Ovary (tissue), 9 donors: ENCODE measurements around the gene LANCL2. TPM values are rescaled to one million over a fixed set of nuclear protein-coding genes. Genes with fewer than 3 reads are reported as not detected.

Source experiments
- DNase-seq, 5 donors: peaks; one replicate each; pipeline ENCODE4 v3.0.0-alpha.2; 2019 to 2020
- H3K27ac ChIP-seq, 2 donors: fragments of 200-600 bp; one replicate each; pipeline versions ENCODE4 v1.5.1 to v1.8.0; 2019 to 2022
- H3K27me3 ChIP-seq: fragments of 200-600 bp; one replicate; pipeline ENCODE4 v1.8.0; 2022
- H3K36me3 ChIP-seq: fragments of 200-600 bp; sonication (generic); one replicate; pipeline ENCODE4 v1.5.1; 2019
- H3K4me1 ChIP-seq: one replicate; pipeline ENCODE4 v1.8.1; 2013; ENCODE audit warnings: mild to moderate bottlenecking, moderate library complexity; ENCODE audit not compliant: insufficient read depth
- H3K4me3 ChIP-seq: fragments of 200-600 bp; sonication (generic); one replicate; pipeline ENCODE4 v1.5.1; 2017
- H3K9me3 ChIP-seq, 2 donors: fragments of 200-600 bp in 1 of 2; sonication (generic) in 1 of 2; one replicate each; pipeline versions ENCODE4 v1.5.1 to v1.8.1; 2013 to 2019; ENCODE audit warnings: mild to moderate bottlenecking in 1 of 2, moderate library complexity in 1 of 2
- EP300 ChIP-seq: sonication (generic); formaldehyde crosslinking; IDR thresholded peaks from one replicate; pipeline ENCODE4 v1.6.1; 2017; ENCODE audit warnings: antibody characterized with exemption
- POLR2A ChIP-seq: fragments of 450-650 bp; IDR thresholded peaks from one replicate; pipeline ENCODE4 v1.6.1; 2017; ENCODE audit warnings: antibody characterized with exemption, mild to moderate bottlenecking, moderate library complexity
- WGBS, 3 donors: extraction: QIAGEN DNeasy Blood & Tissue Kit in 1 of 3; methylation state at CpG; one replicate each; pipeline versions ENCODE4 v1.1.5 to v1.1.7; 2013 to 2017; 5-methylcytosine and 5-hydroxymethylcytosine counted together
- intact Hi-C, 4 donors: fragments of 100-400 bp; cut with DNase I; formaldehyde crosslinking; loops; one replicate each; pipeline versions ENCODE4 v1.11.0 to v1.15.1; 2022 to 2023
- polyA plus RNA-seq, 2 donors: library from polyadenylated mRNA; stranded (reverse); fragments of 200-250 nt in 1 of 2; fragments of 350-450 nt in 1 of 2; fragmentation: Illumina TruSeq in 1 of 2; extraction: RNeasy Lipid Tissue Mini Kit (QIAGEN cat#74804) in 1 of 2; gene quantifications; one replicate each; pipeline ENCODE4 v1.2.3, GENCODE V29; 2013 to 2014
- total RNA-seq, 7 donors: library from RNA; depleted of rRNA in 2 of 7; stranded (reverse); fragments of >200 nt in 2 of 7; fragmentation: NEBNext Ultra II Directional in 3 of 7; extraction: Animal tissue kit (Norgen Biotek cat#: 25700) in 3 of 7; gene quantifications; one replicate each; pipeline versions ENCODE4 v1.1.0 to v1.2.4, GENCODE V29; 2016 to 2023
- TF ChIP-seq, protein P1 (sequence below), 3 donors: fragments of 450-650 bp in 2 of 3; fragments of 200-600 bp in 1 of 3; IDR thresholded peaks; one replicate each; pipeline versions ENCODE4 v1.5.1 to v1.8.0; 2016 to 2022; ENCODE audit warnings: antibody characterized with exemption in 3 of 3, mild to moderate bottlenecking in 1 of 3
- donor health status: DM: no; HTN: no; CAD: no; lungs with moderate emphysema.
- donor health status: DM: no; HTN: no; CAD: no.
- donor health status: Bipolar disorder and iron deficiency.
- donor health status: DM: yes; HTN: yes; CAD: no.
- donor health status: DM: no; HTN: no; CAD: no.
- donor health status: DM: yes; HTN: yes; CAD: no.

LANCL2 gene
- total and polyA plus RNA-seq, 9 donors, result 7.5 to 20.4 (median 16.8) TPM

DNA sequence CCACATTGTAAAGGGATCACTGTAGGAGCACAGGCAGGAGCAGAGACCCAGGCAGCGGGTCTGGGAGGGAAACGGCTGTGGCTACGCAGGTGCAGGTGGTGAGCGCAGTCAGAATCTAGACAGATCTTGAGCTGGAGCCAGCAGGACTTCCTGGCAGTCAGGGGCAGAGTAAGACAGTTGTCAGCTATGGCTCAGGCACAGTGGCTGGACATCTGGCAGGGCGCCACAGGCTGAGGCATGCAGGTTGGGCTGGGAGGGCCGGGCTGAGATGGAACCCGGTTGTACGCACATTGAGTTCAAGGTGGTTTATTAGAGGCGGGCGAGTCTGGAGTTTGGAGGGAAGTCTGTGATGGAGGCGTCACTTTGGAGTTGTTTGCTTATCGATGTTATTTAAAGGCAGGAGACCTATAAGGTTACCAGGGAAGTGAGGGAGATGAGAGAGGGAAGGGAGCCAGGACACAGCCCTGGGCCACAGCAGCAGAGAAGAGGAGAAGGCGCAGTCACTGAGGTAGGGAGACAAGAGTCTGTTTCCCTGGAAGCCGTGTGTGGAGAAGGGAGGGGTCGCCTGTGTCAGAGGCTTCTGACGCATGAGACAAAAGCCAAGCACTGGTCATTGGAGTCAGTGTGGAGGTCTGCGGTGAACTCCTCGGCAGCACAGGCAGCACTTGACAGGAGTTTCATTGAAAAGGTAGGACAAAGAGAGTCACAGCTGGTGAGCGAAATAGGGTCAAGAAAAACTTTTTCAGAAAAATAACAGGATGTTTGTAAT lies 73.8 kb downstream of the LANCL2 start:
- WGBS, 3 donors, result 68 to 73% (median 69%) methylated on average over 19 of the region's 19 CpGs
- Histone ChIP-seq H3K27ac (no peak overlapping the region), H3K9me3 (no peaks in the 10 kb centered on the region), H3K4me3 (no peak overlapping the region), H3K36me3 (no peaks in the 10 kb centered on the region), H3K27me3 (no peaks in the 10 kb centered on the region), H3K4me1 (no peaks in the 10 kb centered on the region)
- no peak for TF ChIP-seq POLR2A
- no peak for DNase-seq
- intact Hi-C loops, result no loop called here

DNA sequence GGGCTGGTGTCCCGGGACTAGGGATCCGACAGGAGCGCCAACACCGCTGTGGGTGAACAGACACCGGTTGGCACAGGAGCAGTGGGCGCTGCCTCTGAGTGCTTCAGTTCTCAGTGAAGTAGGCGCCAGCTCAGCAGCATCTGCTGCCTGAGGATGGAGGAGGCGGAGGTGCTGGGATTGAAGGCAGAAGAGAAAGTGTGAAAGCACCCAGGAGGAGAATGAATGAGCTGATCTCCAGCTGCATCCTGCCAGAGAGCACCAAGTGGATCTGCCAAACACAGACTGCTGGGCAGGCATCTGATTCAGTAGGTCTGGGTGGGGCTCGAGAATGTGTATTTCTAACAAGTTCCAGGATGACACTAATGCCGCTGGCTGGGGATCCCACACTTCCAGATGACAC lies 74.5 kb downstream of the LANCL2 start:
- H3K27me3 ChIP-seq, result no peaks in the 10 kb centered on the region
- no peaks in the 10 kb centered on the region for H3K36me3 ChIP-seq
- DNase-seq, result no peak
- H3K27ac ChIP-seq, result no peak overlapping the region
- WGBS, 3 donors, result 82 to 86% (median 82%) methylated on average over 10 of the region's 10 CpGs
- no peaks in the 10 kb centered on the region for H3K9me3 ChIP-seq
- no peak for TF ChIP-seq POLR2A
- TF ChIP-seq, protein P1, sequence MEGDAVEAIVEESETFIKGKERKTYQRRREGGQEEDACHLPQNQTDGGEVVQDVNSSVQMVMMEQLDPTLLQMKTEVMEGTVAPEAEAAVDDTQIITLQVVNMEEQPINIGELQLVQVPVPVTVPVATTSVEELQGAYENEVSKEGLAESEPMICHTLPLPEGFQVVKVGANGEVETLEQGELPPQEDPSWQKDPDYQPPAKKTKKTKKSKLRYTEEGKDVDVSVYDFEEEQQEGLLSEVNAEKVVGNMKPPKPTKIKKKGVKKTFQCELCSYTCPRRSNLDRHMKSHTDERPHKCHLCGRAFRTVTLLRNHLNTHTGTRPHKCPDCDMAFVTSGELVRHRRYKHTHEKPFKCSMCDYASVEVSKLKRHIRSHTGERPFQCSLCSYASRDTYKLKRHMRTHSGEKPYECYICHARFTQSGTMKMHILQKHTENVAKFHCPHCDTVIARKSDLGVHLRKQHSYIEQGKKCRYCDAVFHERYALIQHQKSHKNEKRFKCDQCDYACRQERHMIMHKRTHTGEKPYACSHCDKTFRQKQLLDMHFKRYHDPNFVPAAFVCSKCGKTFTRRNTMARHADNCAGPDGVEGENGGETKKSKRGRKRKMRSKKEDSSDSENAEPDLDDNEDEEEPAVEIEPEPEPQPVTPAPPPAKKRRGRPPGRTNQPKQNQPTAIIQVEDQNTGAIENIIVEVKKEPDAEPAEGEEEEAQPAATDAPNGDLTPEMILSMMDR (IDR thresholded peaks at IDR 0.05), result no peak
- TF ChIP-seq EP300, result no peak
- H3K4me1 ChIP-seq, result no peaks in the 10 kb centered on the region
- H3K4me3 ChIP-seq, result no peak overlapping the region
- intact Hi-C loops, result no loop called here

GRCh38 chr7:55440040-55440690 lies 75.0 kb downstream of the LANCL2 start:
- no peak for DNase-seq
- intact Hi-C loops, result no loop called here
- TF ChIP-seq POLR2A, result no peak
- TF ChIP-seq, protein P1 (IDR thresholded peaks at IDR 0.05), result no peak
- no peak for TF ChIP-seq EP300
- no peak overlapping the region for H3K4me3 ChIP-seq
- no peaks in the 10 kb centered on the region for H3K36me3 ChIP-seq
- H3K27ac ChIP-seq, result no peak overlapping the region
- 88% methylated on average over 13 of the region's 13 CpGs for WGBS, 3 donors
- no peaks in the 10 kb centered on the region for H3K4me1 ChIP-seq
- no peaks in the 10 kb centered on the region for H3K27me3 ChIP-seq
- H3K9me3 ChIP-seq, result no peaks in the 10 kb centered on the region

DNA sequence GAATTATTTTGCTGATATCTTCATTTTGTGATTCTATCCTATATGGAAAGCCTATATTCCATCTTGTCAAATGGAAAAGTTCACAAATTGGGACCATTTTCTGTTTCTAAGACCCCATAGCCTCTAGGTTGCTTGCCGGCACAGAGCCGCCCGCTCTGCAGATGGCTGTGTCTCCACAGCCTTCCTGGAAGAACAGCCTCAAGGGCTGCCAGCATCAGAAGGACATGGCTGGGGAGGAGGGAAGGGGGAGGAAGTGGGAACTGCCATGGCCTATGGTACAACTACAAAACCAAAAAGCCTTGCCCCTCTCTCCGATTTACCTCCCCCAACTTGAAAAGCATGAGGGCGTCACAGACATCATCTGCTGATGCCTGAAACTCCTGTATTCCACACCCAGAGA lies 75.9 kb downstream of the LANCL2 start:
- Histone ChIP-seq H3K9me3 (no peaks in the 10 kb centered on the region), H3K27me3 (no peaks in the 10 kb centered on the region), H3K4me3 (no peak overlapping the region), H3K36me3 (no peaks in the 10 kb centered on the region), H3K27ac (no peak overlapping the region), H3K4me1 (no peaks in the 10 kb centered on the region)
- no peak for DNase-seq
- WGBS, 3 donors, result 93 to 95% (median 94%) methylated on average over 5 of the region's 5 CpGs
- no peak for TF ChIP-seq POLR2A
- no peak for TF ChIP-seq EP300
- TF ChIP-seq, protein P1 (IDR thresholded peaks at IDR 0.05), result no peak
- intact Hi-C loops, result no loop called here
